ENCODE data around the gene NTSR1.

The NTSR1 gene

GRCh38 chr20:62732842-62733525, 24.3 kb downstream of the NTSR1 start:
- TF ChIP-seq, protein P1, sequence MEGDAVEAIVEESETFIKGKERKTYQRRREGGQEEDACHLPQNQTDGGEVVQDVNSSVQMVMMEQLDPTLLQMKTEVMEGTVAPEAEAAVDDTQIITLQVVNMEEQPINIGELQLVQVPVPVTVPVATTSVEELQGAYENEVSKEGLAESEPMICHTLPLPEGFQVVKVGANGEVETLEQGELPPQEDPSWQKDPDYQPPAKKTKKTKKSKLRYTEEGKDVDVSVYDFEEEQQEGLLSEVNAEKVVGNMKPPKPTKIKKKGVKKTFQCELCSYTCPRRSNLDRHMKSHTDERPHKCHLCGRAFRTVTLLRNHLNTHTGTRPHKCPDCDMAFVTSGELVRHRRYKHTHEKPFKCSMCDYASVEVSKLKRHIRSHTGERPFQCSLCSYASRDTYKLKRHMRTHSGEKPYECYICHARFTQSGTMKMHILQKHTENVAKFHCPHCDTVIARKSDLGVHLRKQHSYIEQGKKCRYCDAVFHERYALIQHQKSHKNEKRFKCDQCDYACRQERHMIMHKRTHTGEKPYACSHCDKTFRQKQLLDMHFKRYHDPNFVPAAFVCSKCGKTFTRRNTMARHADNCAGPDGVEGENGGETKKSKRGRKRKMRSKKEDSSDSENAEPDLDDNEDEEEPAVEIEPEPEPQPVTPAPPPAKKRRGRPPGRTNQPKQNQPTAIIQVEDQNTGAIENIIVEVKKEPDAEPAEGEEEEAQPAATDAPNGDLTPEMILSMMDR (IDR thresholded peaks at IDR 0.05; ENCODE audit: low read depth, low read length), result no peak
- DNase-seq (ENCODE audit: low read depth, low spot score), result no peak
- no peak overlapping the region for H3K4me3 ChIP-seq (ENCODE audit: low read depth, low read length)
- in situ Hi-C loops (cut with HindIII; ENCODE audit: low sequenced_read_pairs), result no loop called here

DNA sequence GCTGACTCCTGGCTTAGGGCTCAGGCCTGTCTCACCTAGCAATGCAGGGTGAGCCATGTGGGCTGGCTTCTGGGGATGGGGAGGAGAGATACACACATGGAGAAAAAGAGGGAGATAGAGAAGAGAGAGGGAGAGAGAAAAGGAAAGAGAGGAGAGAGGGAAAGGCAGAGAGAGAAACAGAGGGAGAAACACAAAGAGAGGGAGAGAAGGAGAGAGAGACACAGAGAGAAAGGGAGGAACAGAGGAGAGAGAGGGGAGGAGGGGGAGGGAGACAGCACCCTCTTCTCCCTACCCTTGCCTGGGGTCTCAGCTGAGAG, 24.8 kb downstream of the NTSR1 start:
- DNase-seq (ENCODE audit: low read depth, low spot score), result no peak
- TF ChIP-seq, protein P1 (IDR thresholded peaks at IDR 0.05; ENCODE audit: low read depth, low read length), result no peak
- in situ Hi-C loops (cut with HindIII; ENCODE audit: low sequenced_read_pairs), result no loop called here
- no peak overlapping the region for H3K4me3 ChIP-seq (ENCODE audit: low read depth, low read length)

- TF ChIP-seq, protein P1 (IDR thresholded peaks at IDR 0.05; ENCODE audit: low read depth, low read length), result no peak
- in situ Hi-C loops (cut with HindIII; ENCODE audit: low sequenced_read_pairs), result no loop called here
- H3K4me3 ChIP-seq (ENCODE audit: low read depth, low read length), result no peak overlapping the region
- no peak for DNase-seq (ENCODE audit: low read depth, low spot score)
Measured at GRCh38 chr20:62733891-62734290, 25.3 kb downstream of the NTSR1 start.

DNA sequence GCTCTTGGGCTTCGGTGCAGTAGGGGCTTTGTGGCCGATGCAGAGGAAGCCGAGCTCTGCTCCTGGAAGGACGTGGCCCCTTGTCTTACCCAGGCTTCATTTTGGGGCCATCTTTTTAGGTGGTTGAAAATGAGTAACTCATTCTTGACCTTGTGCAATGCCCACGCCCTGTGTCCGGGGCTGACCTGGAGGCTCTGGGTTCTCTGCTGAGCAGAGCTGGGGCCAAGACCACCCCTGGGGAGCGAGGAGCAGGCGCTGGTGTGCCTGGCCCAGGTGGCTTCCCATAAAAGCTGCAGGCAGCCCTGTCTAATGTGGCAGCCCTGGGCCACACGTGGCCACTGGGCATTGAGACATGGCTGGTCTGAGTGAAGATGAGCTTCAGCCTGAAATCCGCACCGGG, 25.7 kb downstream of the NTSR1 start:
- TF ChIP-seq, protein P1 (IDR thresholded peaks at IDR 0.05; ENCODE audit: low read depth, low read length), result no peak
- H3K4me3 ChIP-seq (ENCODE audit: low read depth, low read length), result no peak overlapping the region
- no peak for DNase-seq (ENCODE audit: low read depth, low spot score)
- in situ Hi-C loops (cut with HindIII; ENCODE audit: low sequenced_read_pairs), result no loop called here

GRCh38 chr20:62734881-62735280, 26.2 kb downstream of the NTSR1 start:
- no peak overlapping the region for H3K4me3 ChIP-seq (ENCODE audit: low read depth, low read length)
- in situ Hi-C loops (cut with HindIII; ENCODE audit: low sequenced_read_pairs), result no loop called here
- TF ChIP-seq, protein P1 (IDR thresholded peaks at IDR 0.05; ENCODE audit: low read depth, low read length), result no peak
- DNase-seq (ENCODE audit: low read depth, low spot score), result no peak

DNA sequence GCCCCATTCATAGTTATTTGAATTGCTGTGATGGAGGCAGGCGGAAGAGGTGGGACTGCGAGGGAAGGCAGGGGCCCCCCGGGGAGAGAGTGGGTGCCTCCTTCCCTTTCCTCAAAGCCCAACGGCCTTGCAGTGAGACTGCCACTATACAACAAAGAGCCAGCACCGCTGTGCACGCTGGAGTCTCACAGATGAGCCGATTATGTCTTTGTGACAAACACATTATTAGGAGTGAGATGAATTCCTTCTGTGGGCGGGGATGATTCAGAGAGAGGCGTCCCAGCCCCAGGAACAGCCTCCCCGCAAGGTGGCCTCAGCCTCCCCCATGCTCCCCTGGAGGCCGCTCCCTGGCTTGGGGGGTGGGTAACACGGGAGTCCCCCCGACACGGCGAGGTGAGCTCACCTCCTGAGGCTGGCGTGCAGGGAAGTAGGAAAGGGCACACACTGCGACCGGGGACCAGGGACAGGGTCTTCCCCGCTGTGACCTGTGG, 26.7 kb downstream of the NTSR1 start:
- no peak overlapping the region for H3K4me3 ChIP-seq (ENCODE audit: low read depth, low read length)
- no peak for DNase-seq (ENCODE audit: low read depth, low spot score)
- TF ChIP-seq, protein P1 (IDR thresholded peaks at IDR 0.05; ENCODE audit: low read depth, low read length), result no peak
- in situ Hi-C loops (cut with HindIII; ENCODE audit: low sequenced_read_pairs), result no loop called here

All from astrocyte of the spinal cord (primary cell).